Stimulated activated CD4-positive, alpha-beta T cell treated with anti-CD3 and anti-CD28 coated beads, Interleukin-1b, Interleukin-23, amount 100 ng/mL, for 24 hours (primary cell): Measurements from ENCODE around the gene SUV39H1.
A peak's percentile ranks its signal among the peaks of the same experiment; 100 is the strongest.
"Not testable (repeated sequence)": the region's sequence is repeated elsewhere in the genome, so short reads cannot be mapped to it uniquely, and the experiment has no call there.

Experiments
- DNase-seq, 4 experiments: peaks; one replicate each; pipeline ENCODE4 v3.0.0-alpha.2; 2020; ENCODE audit warnings: low read depth in 4 of 4, low spot score in 1 of 4

The SUV39H1 gene

DNA sequence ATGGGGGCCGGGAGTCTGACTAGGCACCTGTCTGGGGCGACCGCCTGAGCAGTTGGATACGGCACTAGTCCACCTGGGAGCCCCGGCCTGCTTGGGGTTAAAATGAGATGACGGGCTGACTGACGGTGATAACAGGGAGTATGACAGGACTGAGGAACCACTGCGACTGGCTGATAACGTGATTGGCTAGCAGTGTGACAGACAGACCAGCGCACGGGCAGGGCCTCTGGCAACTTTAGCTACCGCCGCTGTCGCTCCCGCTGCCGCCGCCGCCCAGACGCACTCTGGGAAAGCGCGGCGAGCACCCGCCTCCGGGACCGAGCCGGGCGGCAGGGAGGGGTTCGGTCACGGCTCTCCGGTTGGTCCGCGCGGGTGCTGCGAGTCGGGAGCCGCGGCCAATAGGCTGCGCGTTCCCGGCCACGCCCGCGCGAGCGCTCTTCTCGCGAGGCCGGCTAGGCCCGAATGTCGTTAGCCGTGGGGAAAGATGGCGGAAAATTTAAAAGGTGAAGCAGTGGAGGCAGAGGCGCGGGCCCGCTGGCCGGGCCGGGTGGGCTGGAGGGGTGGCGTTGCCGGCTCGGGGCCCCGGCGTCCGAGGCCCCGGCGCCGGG lies at the start of gene SUV39H1:
Gene SUV39H1, plus strand, starts transcription at position 434 of the 608 bp plus-strand sequence. Its CDS starts 51 bp downstream, at position 485.
- DNase-seq = peak; percentile 52 to 74 (median 63)

GRCh38 chrX:48648336-48648751 lies 48.2 kb upstream of the SUV39H1 start:
- DNase-seq = peak in 1 of 4 experiments; percentile 2

- DNase-seq = no peak
Observed at GRCh38 chrX:48649102-48649501, 47.4 kb upstream of the SUV39H1 start.

- not testable (repeated sequence) for DNase-seq
Observed at GRCh38 chrX:48652055-48652579, 44.4 kb upstream of the SUV39H1 start.

DNA sequence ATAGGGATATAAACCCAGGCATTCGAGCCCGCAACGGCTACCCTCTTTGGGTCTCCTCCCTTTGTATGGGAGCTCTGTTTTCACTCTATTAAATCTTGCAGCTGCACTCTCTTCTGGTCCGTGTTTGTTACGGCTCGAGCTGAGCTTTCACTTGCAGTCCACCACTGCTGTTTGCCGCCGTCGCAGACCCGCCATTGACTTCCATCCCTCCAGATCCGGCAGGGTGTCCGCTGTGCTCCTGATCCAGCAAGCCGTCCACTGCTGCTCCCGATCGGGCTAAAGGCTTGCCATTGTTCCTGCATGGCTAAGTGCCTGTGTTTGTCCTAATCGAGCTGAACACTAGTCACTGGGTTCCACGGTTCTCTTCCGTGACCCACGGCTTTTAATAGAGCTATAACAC lies 41.8 kb upstream of the SUV39H1 start:
- DNase-seq = not testable (repeated sequence)

GRCh38 chrX:48659686-48660085 lies 36.8 kb upstream of the SUV39H1 start:
- DNase-seq = not testable (repeated sequence)

DNA sequence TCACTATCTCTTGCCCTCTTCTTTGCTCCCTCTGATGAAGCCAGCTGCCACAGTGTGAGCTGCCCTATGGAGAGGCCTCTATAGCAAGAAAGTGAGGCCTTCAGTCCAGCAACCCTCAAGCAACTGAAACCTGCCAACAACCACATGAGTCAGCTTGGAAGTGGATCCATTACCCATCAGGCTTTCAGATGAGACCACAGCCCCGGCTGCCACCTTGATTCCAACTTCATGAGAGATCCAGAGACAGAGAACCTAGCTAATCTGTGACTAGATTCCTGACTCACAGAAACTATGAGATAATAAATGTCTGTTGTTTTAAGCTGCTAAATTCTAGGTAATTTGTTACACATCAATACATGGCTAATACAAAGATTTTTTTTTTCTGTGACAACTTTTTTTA lies 33.3 kb upstream of the SUV39H1 start:
- no peak for DNase-seq

DNA sequence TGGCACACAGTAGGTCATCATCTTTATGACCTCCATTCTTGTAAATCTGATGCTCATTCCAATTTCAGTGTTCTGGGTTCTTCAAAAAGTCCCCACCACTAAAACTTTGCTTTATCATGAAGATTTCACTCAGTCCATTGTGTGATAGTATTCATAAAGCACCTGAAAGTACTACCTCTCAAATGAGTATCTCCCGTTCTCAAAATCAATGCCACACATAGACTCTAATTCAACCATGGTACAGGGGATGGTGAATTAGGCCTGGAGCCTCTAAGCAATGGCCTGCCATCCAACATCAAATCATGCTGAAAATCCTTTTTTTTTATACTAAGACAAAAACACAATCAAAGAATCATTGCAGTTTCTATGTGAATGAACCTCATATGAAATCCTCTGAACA lies 32.4 kb upstream of the SUV39H1 start:
- DNase-seq = no peak

- no peak for DNase-seq
Observed at GRCh38 chrX:48665991-48666390, 30.5 kb upstream of the SUV39H1 start.

DNA sequence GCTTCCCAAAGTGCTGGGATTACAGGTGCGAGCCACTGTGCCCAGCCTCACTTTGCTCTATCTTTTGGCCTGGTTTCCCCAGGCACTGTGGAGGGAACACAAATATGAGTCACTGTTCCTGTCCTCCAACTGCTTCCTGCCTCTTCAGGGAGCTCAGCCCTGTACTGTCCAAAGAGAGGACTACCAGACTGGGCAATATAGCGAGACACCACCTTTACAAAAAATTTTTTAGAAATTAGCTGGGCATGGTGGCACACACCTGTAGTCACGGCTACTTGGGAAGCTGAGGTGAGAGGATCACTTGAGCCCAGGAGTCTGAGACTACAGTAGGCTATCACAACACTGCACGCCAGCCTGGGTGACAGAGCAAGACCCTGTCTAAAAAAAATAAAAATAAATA lies 29.9 kb upstream of the SUV39H1 start:
- DNase-seq = no peak

DNA sequence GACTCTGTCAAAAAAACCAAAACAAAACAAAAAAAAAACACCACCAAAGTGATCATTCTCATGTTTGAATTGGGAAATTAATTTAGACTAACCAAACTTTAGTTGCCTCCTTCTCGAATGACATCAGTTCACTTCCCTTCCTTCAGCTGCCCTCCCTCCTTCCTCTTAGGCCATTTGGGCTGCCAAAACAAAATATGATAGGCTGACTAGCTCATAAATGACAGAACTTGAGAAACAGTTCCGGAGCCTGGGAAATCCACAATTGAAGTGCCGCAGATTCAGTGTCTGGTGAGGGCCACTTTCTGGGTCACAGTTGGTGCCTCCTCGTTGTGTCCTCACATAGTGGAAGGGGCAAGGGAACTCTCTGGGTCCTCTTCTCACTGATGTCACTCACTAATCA lies 29.0 kb upstream of the SUV39H1 start:
- DNase-seq = no peak

DNA sequence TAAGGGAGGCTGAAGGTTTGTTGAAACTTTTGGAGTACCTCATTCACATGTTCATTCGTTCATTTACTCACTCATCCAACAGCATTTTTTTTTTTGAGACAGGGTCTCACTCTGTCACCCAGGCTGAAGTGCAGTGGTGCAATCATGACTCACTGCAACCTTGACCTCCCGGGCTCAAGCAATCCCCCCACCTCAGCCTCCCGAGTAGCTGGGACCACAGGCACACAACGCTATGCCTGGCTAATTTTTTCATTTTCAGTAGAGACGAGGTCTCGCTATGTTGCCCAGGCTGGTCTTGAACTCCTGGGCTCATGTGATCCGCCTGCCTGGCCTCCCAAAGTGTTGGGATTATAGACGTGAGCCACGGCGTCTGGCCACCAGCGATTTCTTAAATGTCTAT lies 28.3 kb upstream of the SUV39H1 start:
- DNase-seq = not testable (repeated sequence)

- DNase-seq = peak; percentile 53 to 84 (median 76)
Observed at GRCh38 chrX:48676106-48676892, 20.2 kb upstream of the SUV39H1 start.

DNA sequence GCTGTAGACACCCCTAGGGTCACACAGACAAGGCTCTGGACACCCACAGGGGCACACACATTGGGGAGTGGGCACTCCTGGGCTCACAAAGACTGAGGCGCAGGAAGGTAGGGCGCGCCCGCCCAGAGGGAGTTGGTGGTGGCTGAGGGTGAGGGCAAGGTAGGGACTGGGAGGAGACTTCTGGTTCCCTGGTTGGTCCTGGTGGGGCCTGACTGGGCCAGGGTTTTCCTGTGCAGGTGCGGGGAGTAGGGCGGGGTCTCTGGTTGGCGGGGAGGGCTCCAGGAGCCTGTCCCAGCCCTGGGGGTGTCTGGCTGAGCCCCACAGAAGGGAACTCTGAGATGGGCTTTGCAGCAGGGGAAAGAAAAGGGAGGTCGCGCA lies 19.7 kb upstream of the SUV39H1 start:
- no peak for DNase-seq

GRCh38 chrX:48677516-48677915 lies 19.0 kb upstream of the SUV39H1 start:
- DNase-seq = no peak

- peak in 1 of 4 experiments; percentile 22 for DNase-seq
Observed at GRCh38 chrX:48680467-48680866, 16.1 kb upstream of the SUV39H1 start.

- not testable (repeated sequence) for DNase-seq
Observed at GRCh38 chrX:48680925-48681324, 15.6 kb upstream of the SUV39H1 start.

DNA sequence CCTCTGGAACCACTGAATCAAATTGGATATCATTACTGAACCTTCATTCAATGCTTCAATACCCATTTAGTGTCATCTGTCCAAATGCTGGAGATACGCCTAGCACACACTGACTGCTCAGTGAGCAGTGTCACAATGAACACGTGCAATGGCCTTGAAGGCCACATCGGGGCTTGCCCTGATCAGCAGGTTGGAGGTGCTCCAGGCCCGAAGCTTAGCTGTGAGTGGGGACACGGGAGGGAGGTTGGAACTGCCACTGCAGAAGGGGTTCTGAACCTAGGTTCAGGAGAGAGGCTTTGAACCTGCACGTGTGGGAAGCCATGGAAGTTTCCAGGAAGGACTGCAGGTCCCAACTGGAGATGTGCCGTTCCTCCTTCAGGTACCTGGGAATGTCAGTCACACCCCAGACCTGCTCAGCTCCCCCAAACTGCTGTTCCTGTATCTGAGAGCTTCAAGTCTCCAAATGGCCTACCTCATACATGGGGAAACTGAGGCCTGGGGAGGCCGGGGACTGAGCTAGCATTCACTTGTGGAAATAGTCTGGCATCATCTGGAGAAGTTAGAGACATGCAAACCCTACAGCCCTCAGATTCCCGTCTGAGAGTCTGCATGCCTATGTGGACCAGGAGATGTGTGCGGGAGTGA lies 14.9 kb upstream of the SUV39H1 start:
- no peak for DNase-seq

- not testable (repeated sequence) for DNase-seq
Observed at GRCh38 chrX:48682795-48683194, 13.7 kb upstream of the SUV39H1 start.

DNA sequence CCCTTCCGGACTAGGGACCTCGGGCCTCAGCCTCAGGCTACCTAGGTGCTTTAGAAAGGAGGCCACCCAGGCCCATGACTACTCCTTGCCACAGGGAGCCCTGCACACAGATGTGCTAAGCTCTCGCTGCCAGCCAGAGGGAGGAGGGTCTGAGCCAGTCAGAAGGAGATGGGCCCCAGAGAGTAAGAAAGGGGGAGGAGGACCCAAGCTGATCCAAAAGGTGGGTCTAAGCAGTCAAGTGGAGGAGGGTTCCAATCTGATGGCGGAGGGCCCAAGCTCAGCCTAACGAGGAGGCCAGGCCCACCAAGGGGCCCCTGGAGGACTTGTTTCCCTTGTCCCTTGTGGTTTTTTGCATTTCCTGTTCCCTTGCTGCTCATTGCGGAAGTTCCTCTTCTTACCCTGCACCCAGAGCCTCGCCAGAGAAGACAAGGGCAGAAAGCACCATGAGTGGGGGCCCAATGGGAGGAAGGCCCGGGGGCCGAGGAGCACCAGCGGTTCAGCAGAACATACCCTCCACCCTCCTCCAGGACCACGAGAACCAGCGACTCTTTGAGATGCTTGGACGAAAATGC lies 13.0 kb upstream of the SUV39H1 start, which contains the start of gene WAS:
Gene WAS, plus strand, starts transcription at position 389 of the 572 bp plus-strand sequence. Its CDS starts 55 bp downstream, at position 444.
- DNase-seq = peak in 2 of 4 experiments; percentile 7 to 25

- DNase-seq = no peak
Observed at GRCh38 chrX:48684134-48684533, 12.4 kb upstream of the SUV39H1 start.
